GM23248 (cell line): ENCODE results near the gene ZNF277. TPM values are rescaled to one million over a fixed set of nuclear protein-coding genes. Genes with fewer than 3 reads are reported as not detected.
A peak's percentile ranks its signal among the peaks of the same experiment; 100 is the strongest.

ENCODE experiments used
- DNase-seq: peaks from one replicate; pipeline ENCODE4 v3.0.0-alpha.2; 2015
- H2AFZ ChIP-seq: fragments of 200-600 bp; sonication (generic); 2 replicates; pipeline ENCODE4 v1.6.1; 2016; ENCODE audit warnings: antibody characterized with exemption
- H3F3A ChIP-seq: fragments of 200-600 bp; sonication (generic); 2 replicates; pipeline ENCODE4 v1.6.1; 2016; ENCODE audit warnings: mild to moderate bottlenecking, antibody characterized with exemption, mixed run types; ENCODE audit not compliant: insufficient read depth
- H3K27ac ChIP-seq: fragments of 200-600 bp; sonication (generic); 2 replicates; pipeline ENCODE4 v1.5.1; 2016; ENCODE audit warnings: mild to moderate bottlenecking
- H3K27me3 ChIP-seq: fragments of 200-600 bp; sonication (generic); replicated peaks from 2 replicates; pipeline ENCODE4 v1.6.1; 2016; ENCODE audit warnings: mild to moderate bottlenecking; ENCODE audit not compliant: insufficient read depth
- H3K36me3 ChIP-seq: fragments of 200-600 bp; sonication (generic); 2 replicates; pipeline ENCODE4 v1.6.1; 2016; ENCODE audit warnings: low read depth, mild to moderate bottlenecking
- H3K4me1 ChIP-seq: fragments of 200-600 bp; sonication (generic); 2 replicates; pipeline ENCODE4 v1.6.1; 2016; ENCODE audit warnings: mild to moderate bottlenecking; ENCODE audit not compliant: insufficient read depth
- H3K4me2 ChIP-seq: fragments of 200-600 bp; sonication (generic); one replicate; pipeline ENCODE4 v1.6.1; 2016; ENCODE audit warnings: mild to moderate bottlenecking; ENCODE audit not compliant: unreplicated experiment
- H3K4me3 ChIP-seq: fragments of 200-600 bp; sonication (generic); 2 replicates; pipeline ENCODE4 v1.5.1; 2016; ENCODE audit warnings: mild to moderate bottlenecking
- H3K79me2 ChIP-seq: fragments of 200-600 bp; sonication (generic); 2 replicates; pipeline ENCODE4 v1.6.1; 2016; ENCODE audit warnings: mild to moderate bottlenecking; ENCODE audit not compliant: insufficient read depth
- H3K9ac ChIP-seq: fragments of 200-600 bp; sonication (generic); 2 replicates; pipeline ENCODE4 v1.6.1; 2016; ENCODE audit warnings: mild to moderate bottlenecking
- H3K9me2 ChIP-seq: fragments of 200-600 bp; sonication (generic); 2 replicates; pipeline ENCODE4 v1.6.1; 2016; ENCODE audit warnings: mixed run types, mild to moderate bottlenecking, moderate library complexity; ENCODE audit not compliant: insufficient read depth
- H3K9me3 ChIP-seq: fragments of 200-600 bp; sonication (generic); one replicate; pipeline ENCODE4 v1.6.1; 2017; ENCODE audit warnings: low read depth
- H4K20me1 ChIP-seq: fragments of 200-600 bp; sonication (generic); 2 replicates; pipeline ENCODE4 v1.6.0; 2016; ENCODE audit not compliant: insufficient read depth
- EZH2 ChIP-seq: fragments of 200-600 bp; sonication (generic); IDR thresholded peaks from 2 replicates; pipeline ENCODE4 v1.6.1; 2018; ENCODE audit warnings: antibody characterized with exemption, mild to moderate bottlenecking; ENCODE audit not compliant: insufficient read depth, poor library complexity, severe bottlenecking
- EZH2phosphoT487 ChIP-seq: fragments of 200-600 bp; sonication (generic); IDR thresholded peaks from 2 replicates; pipeline ENCODE4 v1.6.1; 2018; ENCODE audit warnings: antibody characterized with exemption, moderate library complexity, mild to moderate bottlenecking, low read depth; ENCODE audit not compliant: insufficient read depth
- WGBS, 2 experiments: methylation state at CpG; one replicate each; pipeline ENCODE4 v1.1.6; 2015 to 2017; ENCODE audit warnings: low lambda C conversion rate in 2 of 2, low coverage in 1 of 2; ENCODE audit errors: missing lambda C conversion rate in 2 of 2; 5-methylcytosine and 5-hydroxymethylcytosine counted together
- in situ Hi-C: fragments of 300-500 bp; cut with MboI; formaldehyde crosslinking; loops from 2 replicates; pipeline ENCODE4 v1.15.0; 2020
- polyA plus RNA-seq: library from polyadenylated mRNA; unstranded; fragments of >200 nt; fragmentation: Nextera tagmentation; extraction: Ambion mirVana; gene quantifications from 2 replicates; pipeline ENCODE4 v1.2.1, GENCODE V29; 2016
- total RNA-seq: library from RNA; depleted of rRNA; stranded (reverse); fragments of >200 nt; shearing (Covaris generic); gene quantifications from 2 replicates; pipeline ENCODE4 v1.2.3, GENCODE V29; 2014

ZNF277 gene
- total and polyA plus RNA-seq, 2 experiments from 2014 or later: 10.0 to 25.1 TPM

DNA sequence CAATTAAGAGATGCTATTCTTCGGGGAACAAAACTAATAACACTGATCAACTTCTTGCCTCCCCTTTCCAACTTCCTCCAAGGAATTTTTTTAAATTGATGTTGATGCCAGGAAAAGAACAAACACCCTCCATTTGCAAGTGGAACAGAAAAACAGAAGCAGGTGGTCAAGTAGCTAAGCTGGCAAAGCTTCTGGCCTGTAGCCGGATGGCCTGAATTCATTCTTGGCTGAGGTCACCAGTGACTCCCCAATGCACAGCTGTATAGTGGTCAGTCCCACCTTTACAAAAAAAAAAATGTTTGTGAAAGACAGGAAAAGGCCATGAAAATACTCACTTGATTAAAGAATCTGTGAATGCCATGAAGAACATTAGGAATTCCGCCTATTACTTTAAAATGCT is 39.3 kb upstream of the ZNF277 start:
- Histone ChIP-seq H3K9ac (no peak overlapping the region), H3K79me2 (no peaks in the 10 kb centered on the region), H3F3A (no peaks in the 10 kb centered on the region), H3K9me3 (no peaks in the 10 kb centered on the region), H3K4me1 (no peaks in the 10 kb centered on the region), H3K4me3 (no peak overlapping the region), H3K4me2 (no peak overlapping the region), H2AFZ (no peak overlapping the region), H3K36me3 (no peaks in the 10 kb centered on the region), H3K27me3 (no peaks in the 10 kb centered on the region), H4K20me1 (no peaks in the 10 kb centered on the region), H3K9me2 (no peaks in the 10 kb centered on the region), H3K27ac (no peak overlapping the region)
- TF ChIP-seq EZH2: no peak
- no peak for TF ChIP-seq EZH2phosphoT487
- 83 to 86% methylated on average over 3 of the region's 3 CpGs for WGBS, 2 experiments
- in situ Hi-C loops: no loop called here
- DNase-seq: no peak

DNA sequence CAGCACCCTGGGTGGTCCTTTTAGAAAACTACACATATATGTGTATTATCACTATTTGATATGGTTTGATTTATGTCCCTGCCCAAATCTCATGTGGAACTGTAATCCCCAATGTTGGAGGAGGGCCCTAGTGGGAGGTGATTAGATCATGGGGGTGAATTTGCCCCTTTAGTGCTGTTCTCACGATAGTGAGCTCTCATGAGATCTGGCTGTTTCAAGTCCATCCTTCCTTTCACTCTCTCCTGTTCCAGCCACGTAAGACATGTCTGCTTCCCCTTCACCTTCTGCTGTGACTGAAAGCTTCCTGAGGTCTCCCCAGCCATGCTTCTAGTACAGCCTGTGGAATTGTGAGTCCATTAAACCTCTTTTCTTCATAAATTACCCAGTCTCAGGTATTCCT is 37.6 kb upstream of the ZNF277 start:
- DNase-seq: no peak
- no peaks in the 10 kb centered on the region for H3K36me3 ChIP-seq
- H4K20me1 ChIP-seq: no peaks in the 10 kb centered on the region
- H3K4me3 ChIP-seq: no peak overlapping the region
- no peaks in the 10 kb centered on the region for H3K79me2 ChIP-seq
- H3K9me2 ChIP-seq: no peaks in the 10 kb centered on the region
- no peak overlapping the region for H3K4me2 ChIP-seq
- no peaks in the 10 kb centered on the region for H3K4me1 ChIP-seq
- H3K9me3 ChIP-seq: no peaks in the 10 kb centered on the region
- no peak overlapping the region for H2AFZ ChIP-seq
- TF ChIP-seq EZH2phosphoT487: no peak
- WGBS, 2 experiments: 88 to 89% methylated on average over 2 of the region's 2 CpGs
- H3K9ac ChIP-seq: no peak overlapping the region
- H3F3A ChIP-seq: no peaks in the 10 kb centered on the region
- H3K27me3 ChIP-seq: no peaks in the 10 kb centered on the region
- no peak overlapping the region for H3K27ac ChIP-seq
- in situ Hi-C loops: no loop called here

DNA sequence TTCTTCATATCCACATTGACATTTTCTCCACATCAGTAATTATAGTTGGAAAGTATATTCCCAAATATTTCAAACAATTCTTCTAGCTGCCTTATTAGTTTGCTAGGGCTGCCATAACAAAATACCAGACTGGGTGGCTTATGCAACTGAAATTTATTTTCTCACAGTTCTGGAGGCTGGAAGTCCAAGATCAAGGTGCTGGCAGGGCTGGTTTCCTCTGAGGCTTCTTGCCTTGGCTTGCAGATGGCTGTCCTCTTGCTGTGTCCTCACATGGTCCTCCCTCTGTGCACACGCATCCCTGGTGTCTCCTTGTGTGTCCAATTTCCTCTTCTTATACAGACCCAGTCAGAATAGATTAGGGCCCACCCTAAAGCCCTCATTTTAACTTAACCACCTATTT is 34.8 kb upstream of the ZNF277 start:
- in situ Hi-C loops: no loop called here
- DNase-seq: no peak
- Histone ChIP-seq H3F3A (no peaks in the 10 kb centered on the region), H3K4me2 (no peak overlapping the region), H4K20me1 (no peaks in the 10 kb centered on the region), H3K4me1 (no peaks in the 10 kb centered on the region), H3K36me3 (no peaks in the 10 kb centered on the region), H3K9me3 (no peaks in the 10 kb centered on the region), H3K79me2 (no peaks in the 10 kb centered on the region), H2AFZ (no peak overlapping the region), H3K4me3 (no peak overlapping the region), H3K9ac (no peak overlapping the region), H3K9me2 (no peaks in the 10 kb centered on the region), H3K27ac (no peak overlapping the region), H3K27me3 (no peaks in the 10 kb centered on the region)
- TF ChIP-seq EZH2phosphoT487 (no peak), EZH2 (no peak)
- 83 to 100% methylated on average over 1 of the region's 1 CpG for WGBS, 2 experiments

DNA sequence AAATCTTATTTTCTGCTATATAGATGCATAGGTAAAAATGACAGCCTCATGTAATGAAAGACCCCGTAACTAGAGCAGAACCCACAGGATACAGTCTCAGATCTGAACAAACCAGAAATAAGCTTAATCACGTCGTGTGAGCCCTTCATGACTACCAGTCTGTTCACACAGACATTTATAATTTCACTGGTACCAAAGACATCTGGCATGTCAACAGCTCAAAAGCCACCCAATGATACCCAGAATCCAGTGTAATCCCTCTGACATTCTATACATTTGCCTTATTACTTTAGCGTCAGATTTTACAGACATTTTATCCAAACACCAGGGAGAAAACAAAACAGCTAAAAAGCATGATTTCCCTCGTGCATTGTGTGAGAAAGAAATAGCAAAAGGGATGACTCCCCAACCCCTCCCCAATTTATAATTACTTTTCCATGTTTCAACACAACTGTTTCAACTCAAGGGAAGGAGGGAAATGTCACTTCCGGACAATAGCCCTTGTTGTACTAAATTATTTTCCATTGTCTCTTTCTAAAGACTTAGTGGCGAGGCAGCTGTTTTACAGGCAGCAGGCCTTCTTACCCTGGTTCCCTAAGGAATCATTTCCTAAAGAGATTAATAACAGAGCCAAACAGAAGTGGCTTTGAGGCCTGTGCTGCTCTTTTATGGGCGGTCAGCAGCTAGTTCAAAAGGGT is 33.5 kb upstream of the ZNF277 start:
- Histone ChIP-seq H3K27ac (no peak overlapping the region), H4K20me1 (no peaks in the 10 kb centered on the region), H3K9ac (no peak overlapping the region), H3K79me2 (no peaks in the 10 kb centered on the region), H3K4me1 (no peaks in the 10 kb centered on the region), H3K4me2 (no peak overlapping the region), H3F3A (no peaks in the 10 kb centered on the region), H3K9me3 (no peaks in the 10 kb centered on the region), H2AFZ (peak overlapping the region; percentile 71), H3K9me2 (no peaks in the 10 kb centered on the region), H3K27me3 (no peaks in the 10 kb centered on the region), H3K36me3 (no peaks in the 10 kb centered on the region), H3K4me3 (no peak overlapping the region)
- TF ChIP-seq EZH2 (no peak), EZH2phosphoT487 (no peak)
- no peak for DNase-seq
- 44 to 49% methylated on average over 8 of the region's 8 CpGs for WGBS, 2 experiments
- in situ Hi-C loops: no loop called here

DNA sequence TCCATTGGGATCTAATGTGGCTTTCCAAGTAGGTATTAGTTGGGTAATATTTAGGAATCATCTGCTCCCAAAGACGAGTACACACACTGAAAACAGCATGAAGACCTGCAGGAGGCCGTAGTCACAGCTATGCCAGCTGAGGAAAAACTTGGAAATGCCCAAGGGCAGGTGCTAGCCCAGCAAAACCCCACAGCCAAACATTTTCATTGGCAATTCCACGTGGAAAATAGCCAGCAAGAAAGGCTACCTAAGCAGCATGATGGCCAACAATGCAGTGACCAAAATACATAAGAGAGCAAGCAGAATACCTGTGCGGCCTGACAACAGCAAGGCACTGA is 33.0 kb upstream of the ZNF277 start:
- 69 to 80% methylated on average over 4 of the region's 4 CpGs for WGBS, 2 experiments
- Histone ChIP-seq H3K4me1 (no peaks in the 10 kb centered on the region), H3K36me3 (no peaks in the 10 kb centered on the region), H3K27me3 (no peaks in the 10 kb centered on the region), H3K9ac (no peak overlapping the region), H3K4me3 (no peak overlapping the region), H3K9me2 (no peaks in the 10 kb centered on the region), H2AFZ (peak overlapping the region; percentile 71), H4K20me1 (no peaks in the 10 kb centered on the region), H3F3A (no peaks in the 10 kb centered on the region), H3K27ac (no peak overlapping the region), H3K4me2 (no peak overlapping the region), H3K79me2 (no peaks in the 10 kb centered on the region), H3K9me3 (no peaks in the 10 kb centered on the region)
- DNase-seq: no peak
- TF ChIP-seq EZH2phosphoT487 (no peak), EZH2 (no peak)
- in situ Hi-C loops: no loop called here
